ENCODE data around the gene SUGCT. TPM values are rescaled to one million over a fixed set of nuclear protein-coding genes. Genes with fewer than 3 reads are reported as not detected.
"Not testable (repeated sequence)": the region's sequence is repeated elsewhere in the genome, so short reads cannot be mapped to it uniquely, and the experiment has no call there.

Gene SUGCT
- total RNA-seq, 3 donors from 2014 or later = 2.3 to 4.5 (median 4.0) TPM

GRCh38 chr7:40646717-40647116, 511.9 kb downstream of the SUGCT start:
- DNase-seq (ENCODE audit: low spot score in 2 of 2) = no peak
- Histone ChIP-seq H3K27me3 (no peaks in the 10 kb centered on the region), H3K27ac (no peak overlapping the region), H3K4me1 (no peaks in the 10 kb centered on the region), H3K36me3 (no peaks in the 10 kb centered on the region), H3K4me3 (no peak overlapping the region), H3K9me3 (no peaks in the 10 kb centered on the region)
- TF ChIP-seq POLR2AphosphoS5 (IDR thresholded peaks at IDR 0.05) (no peak), CTCF (IDR thresholded peaks at IDR 0.05) (no peak), POLR2A (IDR thresholded peaks at IDR 0.05) (no peak)
- intact Hi-C loops (cut with DNase I; ENCODE audit: low total_unique reads) = no loop called here

GRCh38 chr7:40647719-40648118, 512.9 kb downstream of the SUGCT start:
- intact Hi-C loops (cut with DNase I; ENCODE audit: low total_unique reads) = no loop called here
- no peak for DNase-seq (ENCODE audit: low spot score in 2 of 2)
- H3K4me1 ChIP-seq = no peaks in the 10 kb centered on the region
- no peak overlapping the region for H3K4me3 ChIP-seq
- no peaks in the 10 kb centered on the region for H3K36me3 ChIP-seq
- H3K27ac ChIP-seq = no peak overlapping the region
- no peaks in the 10 kb centered on the region for H3K9me3 ChIP-seq
- no peaks in the 10 kb centered on the region for H3K27me3 ChIP-seq
- TF ChIP-seq CTCF (IDR thresholded peaks at IDR 0.05) (no peak), POLR2A (IDR thresholded peaks at IDR 0.05) (no peak), POLR2AphosphoS5 (IDR thresholded peaks at IDR 0.05) (no peak)

- no peaks in the 10 kb centered on the region for H3K9me3 ChIP-seq
- H3K27ac ChIP-seq = no peak overlapping the region
- intact Hi-C loops (cut with DNase I; ENCODE audit: low total_unique reads) = no loop called here
- no peaks in the 10 kb centered on the region for H3K27me3 ChIP-seq
- no peak for DNase-seq (ENCODE audit: low spot score in 2 of 2)
- TF ChIP-seq POLR2A (IDR thresholded peaks at IDR 0.05) = no peak
- no peak for TF ChIP-seq CTCF (IDR thresholded peaks at IDR 0.05)
- H3K4me3 ChIP-seq = no peak overlapping the region
- H3K36me3 ChIP-seq = no peaks in the 10 kb centered on the region
- no peaks in the 10 kb centered on the region for H3K4me1 ChIP-seq
Observed at GRCh38 chr7:40649247-40649646, 514.4 kb downstream of the SUGCT start.

GRCh38 chr7:40650903-40651302, 516.1 kb downstream of the SUGCT start:
- H3K4me1 ChIP-seq; intact Hi-C loops (cut with DNase I; ENCODE audit: low total_unique reads); H3K9me3 ChIP-seq; H3K27ac ChIP-seq; DNase-seq (ENCODE audit: low spot score in 2 of 2); H3K36me3 ChIP-seq; H3K4me3 ChIP-seq; H3K27me3 ChIP-seq: not testable (repeated sequence)

- no peaks in the 10 kb centered on the region for H3K36me3 ChIP-seq
- TF ChIP-seq POLR2AphosphoS5 (IDR thresholded peaks at IDR 0.05) = no peak
- no peak for TF ChIP-seq CTCF (IDR thresholded peaks at IDR 0.05)
- no peak for TF ChIP-seq POLR2A (IDR thresholded peaks at IDR 0.05)
- DNase-seq (ENCODE audit: low spot score in 2 of 2) = no peak
- H3K4me1 ChIP-seq = no peaks in the 10 kb centered on the region
- no peaks in the 10 kb centered on the region for H3K9me3 ChIP-seq
- intact Hi-C loops (cut with DNase I; ENCODE audit: low total_unique reads) = no loop called here
- no peak overlapping the region for H3K27ac ChIP-seq
- no peaks in the 10 kb centered on the region for H3K27me3 ChIP-seq
- H3K4me3 ChIP-seq = no peak overlapping the region
Observed at GRCh38 chr7:40654171-40654570, 519.4 kb downstream of the SUGCT start.

- Histone ChIP-seq H3K4me3 (no peak overlapping the region), H3K27ac (no peak overlapping the region), H3K36me3 (no peaks in the 10 kb centered on the region), H3K4me1 (no peaks in the 10 kb centered on the region), H3K9me3 (no peaks in the 10 kb centered on the region), H3K27me3 (no peaks in the 10 kb centered on the region)
- intact Hi-C loops (cut with DNase I; ENCODE audit: low total_unique reads) = no loop called here
- TF ChIP-seq CTCF (IDR thresholded peaks at IDR 0.05) (no peak), POLR2A (IDR thresholded peaks at IDR 0.05) (no peak), POLR2AphosphoS5 (IDR thresholded peaks at IDR 0.05) (no peak)
- DNase-seq (ENCODE audit: low spot score in 2 of 2) = no peak
Observed at GRCh38 chr7:40655426-40655825, 520.6 kb downstream of the SUGCT start.
